GM23248 (cell line): Measurements from ENCODE around the gene SMIM22. TPM values are rescaled to one million over a fixed set of nuclear protein-coding genes. Genes with fewer than 3 reads are reported as not detected.

Experiments
- DNase-seq: peaks from one replicate; pipeline ENCODE4 v3.0.0-alpha.2; 2015
- H2AFZ ChIP-seq: fragments of 200-600 bp; sonication (generic); 2 replicates; pipeline ENCODE4 v1.6.1; 2016; ENCODE audit warnings: antibody characterized with exemption
- H3F3A ChIP-seq: fragments of 200-600 bp; sonication (generic); 2 replicates; pipeline ENCODE4 v1.6.1; 2016; ENCODE audit warnings: mild to moderate bottlenecking, antibody characterized with exemption, mixed run types; ENCODE audit not compliant: insufficient read depth
- H3K27ac ChIP-seq: fragments of 200-600 bp; sonication (generic); 2 replicates; pipeline ENCODE4 v1.5.1; 2016; ENCODE audit warnings: mild to moderate bottlenecking
- H3K27me3 ChIP-seq: fragments of 200-600 bp; sonication (generic); replicated peaks from 2 replicates; pipeline ENCODE4 v1.6.1; 2016; ENCODE audit warnings: mild to moderate bottlenecking; ENCODE audit not compliant: insufficient read depth
- H3K36me3 ChIP-seq: fragments of 200-600 bp; sonication (generic); 2 replicates; pipeline ENCODE4 v1.6.1; 2016; ENCODE audit warnings: low read depth, mild to moderate bottlenecking
- H3K4me1 ChIP-seq: fragments of 200-600 bp; sonication (generic); 2 replicates; pipeline ENCODE4 v1.6.1; 2016; ENCODE audit warnings: mild to moderate bottlenecking; ENCODE audit not compliant: insufficient read depth
- H3K4me2 ChIP-seq: fragments of 200-600 bp; sonication (generic); one replicate; pipeline ENCODE4 v1.6.1; 2016; ENCODE audit warnings: mild to moderate bottlenecking; ENCODE audit not compliant: unreplicated experiment
- H3K4me3 ChIP-seq: fragments of 200-600 bp; sonication (generic); 2 replicates; pipeline ENCODE4 v1.5.1; 2016; ENCODE audit warnings: mild to moderate bottlenecking
- H3K79me2 ChIP-seq: fragments of 200-600 bp; sonication (generic); 2 replicates; pipeline ENCODE4 v1.6.1; 2016; ENCODE audit warnings: mild to moderate bottlenecking; ENCODE audit not compliant: insufficient read depth
- H3K9ac ChIP-seq: fragments of 200-600 bp; sonication (generic); 2 replicates; pipeline ENCODE4 v1.6.1; 2016; ENCODE audit warnings: mild to moderate bottlenecking
- H3K9me2 ChIP-seq: fragments of 200-600 bp; sonication (generic); 2 replicates; pipeline ENCODE4 v1.6.1; 2016; ENCODE audit warnings: mixed run types, mild to moderate bottlenecking, moderate library complexity; ENCODE audit not compliant: insufficient read depth
- H3K9me3 ChIP-seq: fragments of 200-600 bp; sonication (generic); one replicate; pipeline ENCODE4 v1.6.1; 2017; ENCODE audit warnings: low read depth
- H4K20me1 ChIP-seq: fragments of 200-600 bp; sonication (generic); 2 replicates; pipeline ENCODE4 v1.6.0; 2016; ENCODE audit not compliant: insufficient read depth
- EZH2 ChIP-seq: fragments of 200-600 bp; sonication (generic); IDR thresholded peaks from 2 replicates; pipeline ENCODE4 v1.6.1; 2018; ENCODE audit warnings: antibody characterized with exemption, mild to moderate bottlenecking; ENCODE audit not compliant: insufficient read depth, poor library complexity, severe bottlenecking
- EZH2phosphoT487 ChIP-seq: fragments of 200-600 bp; sonication (generic); IDR thresholded peaks from 2 replicates; pipeline ENCODE4 v1.6.1; 2018; ENCODE audit warnings: antibody characterized with exemption, moderate library complexity, mild to moderate bottlenecking, low read depth; ENCODE audit not compliant: insufficient read depth
- WGBS, 2 experiments: methylation state at CpG; one replicate each; pipeline ENCODE4 v1.1.6; 2015 to 2017; ENCODE audit warnings: low lambda C conversion rate in 2 of 2, low coverage in 1 of 2; ENCODE audit errors: missing lambda C conversion rate in 2 of 2; 5-methylcytosine and 5-hydroxymethylcytosine counted together
- in situ Hi-C: fragments of 300-500 bp; cut with MboI; formaldehyde crosslinking; loops from 2 replicates; pipeline ENCODE4 v1.15.0; 2020
- polyA plus RNA-seq: library from polyadenylated mRNA; unstranded; fragments of >200 nt; fragmentation: Nextera tagmentation; extraction: Ambion mirVana; gene quantifications from 2 replicates; pipeline ENCODE4 v1.2.1, GENCODE V29; 2016
- total RNA-seq: library from RNA; depleted of rRNA; stranded (reverse); fragments of >200 nt; shearing (Covaris generic); gene quantifications from 2 replicates; pipeline ENCODE4 v1.2.3, GENCODE V29; 2014

SMIM22 gene
- total and polyA plus RNA-seq, 2 experiments from 2014 or later, result not detected

DNA sequence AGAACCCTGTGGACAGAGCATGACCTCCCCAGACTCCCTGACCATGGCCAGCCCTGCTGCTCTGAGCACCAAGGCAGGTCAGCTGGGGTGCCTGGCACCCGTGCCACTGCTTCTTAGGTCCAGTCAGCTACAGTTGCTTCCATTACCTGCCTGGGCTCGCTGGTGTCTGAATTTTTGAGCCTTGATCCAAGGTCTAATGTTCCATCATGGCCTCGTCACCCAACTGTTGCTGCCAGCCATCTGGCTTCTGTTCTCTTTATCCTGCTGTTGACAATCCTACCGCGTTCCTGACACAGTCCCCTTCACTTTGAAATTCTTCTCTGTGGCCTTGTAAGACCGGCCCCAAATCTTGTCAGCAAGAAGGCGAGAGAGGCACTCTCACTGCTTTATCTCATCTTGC, 35.2 kb downstream of the SMIM22 start:
- H3F3A ChIP-seq, result no peaks in the 10 kb centered on the region
- TF ChIP-seq EZH2phosphoT487 (no peak), EZH2 (no peak)
- no peak overlapping the region for H3K27ac ChIP-seq
- H3K4me1 ChIP-seq, result no peaks in the 10 kb centered on the region
- DNase-seq, result no peak
- H3K36me3 ChIP-seq, result peaks cover 46% of the 10 kb centered on the region
- no peaks in the 10 kb centered on the region for H3K9me2 ChIP-seq
- H3K9me3 ChIP-seq, result no peaks in the 10 kb centered on the region
- 94 to 96% methylated on average over 7 of the region's 7 CpGs for WGBS, 2 experiments
- in situ Hi-C loops, result no loop called here
- H3K27me3 ChIP-seq, result no peaks in the 10 kb centered on the region
- H3K4me2 ChIP-seq, result no peak overlapping the region
- H4K20me1 ChIP-seq, result no peaks in the 10 kb centered on the region
- H3K9ac ChIP-seq, result no peak overlapping the region
- no peak overlapping the region for H3K4me3 ChIP-seq
- H3K79me2 ChIP-seq, result peaks cover 52% of the 10 kb centered on the region
- H2AFZ ChIP-seq, result no peak overlapping the region

DNA sequence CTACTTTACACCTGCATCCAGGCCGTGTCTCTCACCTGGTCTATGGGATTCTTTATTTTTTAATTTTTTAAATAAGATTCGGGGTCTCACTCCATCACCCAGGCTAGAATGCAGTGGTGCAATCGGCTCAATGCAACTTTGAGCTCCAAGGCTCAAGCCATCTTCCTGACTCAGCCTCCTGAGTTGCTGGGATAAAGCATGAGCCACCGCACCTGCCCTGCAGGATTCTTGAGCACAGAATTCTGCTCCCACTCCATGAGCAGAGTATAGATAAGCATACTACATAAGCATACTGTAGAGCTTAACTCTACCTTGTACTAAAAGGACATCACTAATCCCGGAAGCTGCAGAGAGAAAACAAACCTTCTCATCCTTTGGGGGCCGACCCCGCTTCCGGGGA, 36.4 kb downstream of the SMIM22 start:
- no peak for DNase-seq
- no peak overlapping the region for H2AFZ ChIP-seq
- in situ Hi-C loops, result no loop called here
- TF ChIP-seq EZH2, result no peak
- no peak for TF ChIP-seq EZH2phosphoT487
- H4K20me1 ChIP-seq, result no peaks in the 10 kb centered on the region
- peaks cover 49% of the 10 kb centered on the region for H3K36me3 ChIP-seq
- H3K9me2 ChIP-seq, result no peaks in the 10 kb centered on the region
- H3K79me2 ChIP-seq, result peaks cover 64% of the 10 kb centered on the region
- H3K27ac ChIP-seq, result no peak overlapping the region
- no peak overlapping the region for H3K4me3 ChIP-seq
- H3K9ac ChIP-seq, result no peak overlapping the region
- no peaks in the 10 kb centered on the region for H3F3A ChIP-seq
- H3K27me3 ChIP-seq, result no peaks in the 10 kb centered on the region
- no peak overlapping the region for H3K4me2 ChIP-seq
- H3K9me3 ChIP-seq, result no peaks in the 10 kb centered on the region
- H3K4me1 ChIP-seq, result no peaks in the 10 kb centered on the region
- 96 to 100% methylated on average over 8 of the region's 8 CpGs for WGBS, 2 experiments

DNA sequence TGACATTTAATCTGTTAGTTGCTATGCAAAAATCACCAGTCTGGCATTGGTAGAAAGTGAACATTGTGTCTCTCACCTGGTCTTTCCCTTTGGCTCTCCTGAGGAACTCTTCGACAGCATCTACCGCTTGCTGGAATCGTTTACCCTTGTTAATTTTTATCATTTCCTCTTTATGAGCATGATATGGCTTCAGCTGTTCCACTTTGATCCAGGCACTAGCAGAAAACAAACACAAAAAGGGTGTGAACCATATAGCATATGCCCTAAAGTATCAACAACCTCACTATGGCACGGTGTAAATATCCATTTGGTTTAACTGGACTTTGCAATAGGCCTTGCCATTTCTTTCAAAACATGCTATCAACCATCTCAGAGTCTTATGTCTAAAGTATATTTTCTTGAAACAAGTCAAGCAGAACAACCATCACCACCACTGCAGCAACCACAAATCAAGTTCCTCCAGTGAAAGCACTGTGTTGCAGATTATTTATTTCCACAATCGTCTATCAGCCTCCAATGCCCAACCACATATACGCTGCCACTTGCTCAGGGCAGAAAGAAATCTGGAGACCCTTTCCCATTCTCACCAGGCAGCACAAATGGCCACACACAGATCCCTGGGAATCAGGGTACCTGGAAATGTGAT, 37.7 kb downstream of the SMIM22 start:
- no peaks in the 10 kb centered on the region for H3K9me3 ChIP-seq
- peaks cover 55% of the 10 kb centered on the region for H3K36me3 ChIP-seq
- H3K9ac ChIP-seq, result no peak overlapping the region
- H3F3A ChIP-seq, result no peaks in the 10 kb centered on the region
- no peak overlapping the region for H2AFZ ChIP-seq
- TF ChIP-seq EZH2phosphoT487 (no peak), EZH2 (no peak)
- WGBS, 2 experiments, result 91 to 93% methylated on average over 6 of the region's 6 CpGs
- H4K20me1 ChIP-seq, result no peaks in the 10 kb centered on the region
- no peak overlapping the region for H3K4me2 ChIP-seq
- no peak for DNase-seq
- peaks cover 68% of the 10 kb centered on the region for H3K79me2 ChIP-seq
- no peak overlapping the region for H3K27ac ChIP-seq
- H3K27me3 ChIP-seq, result no peaks in the 10 kb centered on the region
- H3K4me3 ChIP-seq, result no peak overlapping the region
- H3K4me1 ChIP-seq, result no peaks in the 10 kb centered on the region
- in situ Hi-C loops, result no loop called here
- H3K9me2 ChIP-seq, result no peaks in the 10 kb centered on the region

DNA sequence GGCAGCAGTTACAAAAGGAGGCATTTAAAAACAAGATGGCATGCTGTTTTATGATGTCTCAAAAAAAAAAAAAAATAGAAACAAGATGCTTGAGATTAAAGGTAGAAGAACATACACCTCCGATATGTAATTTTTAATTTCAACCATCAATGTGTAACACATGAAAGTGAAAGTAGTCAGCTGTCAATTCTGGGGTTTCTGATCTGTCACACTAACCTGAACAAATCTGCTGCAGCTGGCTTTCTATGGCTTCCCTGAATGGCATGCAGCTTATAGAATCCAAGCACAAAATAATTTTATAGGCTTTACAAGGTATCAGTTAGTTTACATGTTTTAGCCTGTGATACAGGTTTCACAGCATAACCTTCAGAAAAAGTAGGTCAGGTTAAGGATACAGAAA, 38.4 kb downstream of the SMIM22 start:
- Histone ChIP-seq H3K4me3 (no peak overlapping the region), H3K9me2 (no peaks in the 10 kb centered on the region), H4K20me1 (no peaks in the 10 kb centered on the region), H3K79me2 (peaks cover 67% of the 10 kb centered on the region), H3K9me3 (no peaks in the 10 kb centered on the region), H3K4me2 (no peak overlapping the region), H3K4me1 (no peaks in the 10 kb centered on the region), H3K27me3 (no peaks in the 10 kb centered on the region), H3K9ac (no peak overlapping the region), H3F3A (no peaks in the 10 kb centered on the region), H2AFZ (no peak overlapping the region), H3K36me3 (peaks cover 49% of the 10 kb centered on the region), H3K27ac (no peak overlapping the region)
- DNase-seq, result no peak
- in situ Hi-C loops, result no loop called here
- TF ChIP-seq EZH2 (no peak), EZH2phosphoT487 (no peak)
- 93 to 98% methylated on average over 1 of the region's 1 CpG for WGBS, 2 experiments
